Measurements from ENCODE around the gene ITPRIP. TPM values are rescaled to one million over a fixed set of nuclear protein-coding genes. Genes with fewer than 3 reads are reported as not detected.

The ITPRIP gene
- polyA plus RNA-seq, 3 donors = 10.1 to 10.5 (median 10.1) TPM

- DNase-seq (ENCODE audit: low read depth in 3 of 3, low spot score in 2 of 3) = no peak
These were observed 28.0 kb downstream of the ITPRIP start for GRCh38 chr10:104309980-104310978.

GRCh38 chr10:104308439-104308903, 29.8 kb downstream of the ITPRIP start:
- no peak for DNase-seq (ENCODE audit: low read depth in 3 of 3, low spot score in 2 of 3)

DNA sequence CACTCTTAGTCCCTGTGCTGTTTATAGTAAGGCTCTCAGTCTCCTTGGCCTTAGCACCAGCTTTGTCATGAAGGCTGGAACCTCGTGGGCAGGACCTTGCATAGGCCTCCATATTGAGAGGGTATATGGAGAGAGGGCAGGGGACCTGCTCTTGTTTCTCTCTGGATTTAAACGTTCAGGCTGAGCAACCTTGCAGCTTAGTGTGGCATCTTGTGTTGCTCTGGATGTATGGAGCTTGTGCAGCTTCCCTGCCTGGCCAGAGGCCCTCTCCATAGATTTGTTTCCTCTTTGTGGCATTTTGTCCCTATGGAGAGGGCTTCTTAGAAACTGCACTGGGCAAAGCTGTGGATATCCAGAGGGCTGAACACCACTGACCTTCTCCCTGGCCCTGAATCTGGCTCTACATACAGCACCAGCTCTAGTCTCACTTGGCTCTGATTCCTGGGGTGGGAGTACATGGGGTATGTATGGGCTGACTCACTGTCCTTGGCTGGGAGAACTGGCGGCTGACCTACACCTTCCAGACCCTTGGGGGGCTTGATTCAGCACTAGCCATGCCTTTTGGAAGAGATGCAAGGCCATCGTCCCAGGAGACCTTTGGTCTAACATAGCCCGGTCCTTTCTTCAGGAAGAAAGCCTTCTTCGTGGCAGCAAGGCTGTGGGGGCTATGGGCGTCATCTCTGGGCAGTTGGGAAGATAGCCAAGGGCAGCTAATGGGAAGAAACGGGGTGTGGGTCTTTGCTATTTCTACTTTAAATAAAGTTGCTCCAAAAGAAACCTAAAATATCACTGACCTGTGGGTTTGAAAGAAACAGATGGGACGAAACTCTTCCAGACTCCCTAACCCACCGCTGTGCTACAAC, 30.5 kb downstream of the ITPRIP start:
- DNase-seq (ENCODE audit: low read depth in 3 of 3, low spot score in 2 of 3) = no peak

- no peak for DNase-seq (ENCODE audit: low read depth in 3 of 3, low spot score in 2 of 3)
These were observed 31.4 kb downstream of the ITPRIP start for GRCh38 chr10:104306897-104307296.

DNA sequence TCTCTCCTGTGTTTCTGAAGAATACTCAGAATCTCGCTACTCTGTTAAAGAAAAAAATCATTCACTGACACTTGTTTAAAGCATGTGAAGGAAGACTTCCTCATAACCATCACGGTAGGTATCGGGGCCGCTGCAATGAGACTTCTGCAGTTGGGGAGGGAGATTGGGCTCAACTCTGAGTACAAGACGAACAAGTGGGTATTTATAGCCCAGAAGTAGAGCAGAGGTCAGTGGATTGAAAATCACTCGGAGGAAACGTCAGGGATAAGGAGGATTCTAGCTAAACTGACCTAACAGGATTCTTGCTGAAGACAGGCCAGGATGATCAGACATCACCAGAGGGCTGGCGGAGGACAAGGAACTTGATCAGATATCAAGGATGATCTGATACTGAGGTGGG, 33.3 kb downstream of the ITPRIP start:
- DNase-seq (ENCODE audit: low read depth in 3 of 3, low spot score in 2 of 3) = no peak

- DNase-seq (ENCODE audit: low read depth in 3 of 3, low spot score in 2 of 3) = no peak
These were observed 33.9 kb downstream of the ITPRIP start for GRCh38 chr10:104304356-104304745.

- DNase-seq (ENCODE audit: low read depth in 3 of 3, low spot score in 2 of 3) = no peak
These were observed 34.5 kb downstream of the ITPRIP start for GRCh38 chr10:104303594-104304355.

- DNase-seq (ENCODE audit: low read depth in 3 of 3, low spot score in 2 of 3) = no peak
These were observed 36.2 kb downstream of the ITPRIP start for GRCh38 chr10:104301907-104302690.

- no peak for DNase-seq (ENCODE audit: low read depth in 3 of 3, low spot score in 2 of 3)
These were observed 37.5 kb downstream of the ITPRIP start for GRCh38 chr10:104300736-104301292.

GRCh38 chr10:104300002-104300735, 38.1 kb downstream of the ITPRIP start:
- no peak for DNase-seq (ENCODE audit: low read depth in 3 of 3, low spot score in 2 of 3)

GRCh38 chr10:104299031-104299904, 39.0 kb downstream of the ITPRIP start:
- no peak for DNase-seq (ENCODE audit: low read depth in 3 of 3, low spot score in 2 of 3)

DNA sequence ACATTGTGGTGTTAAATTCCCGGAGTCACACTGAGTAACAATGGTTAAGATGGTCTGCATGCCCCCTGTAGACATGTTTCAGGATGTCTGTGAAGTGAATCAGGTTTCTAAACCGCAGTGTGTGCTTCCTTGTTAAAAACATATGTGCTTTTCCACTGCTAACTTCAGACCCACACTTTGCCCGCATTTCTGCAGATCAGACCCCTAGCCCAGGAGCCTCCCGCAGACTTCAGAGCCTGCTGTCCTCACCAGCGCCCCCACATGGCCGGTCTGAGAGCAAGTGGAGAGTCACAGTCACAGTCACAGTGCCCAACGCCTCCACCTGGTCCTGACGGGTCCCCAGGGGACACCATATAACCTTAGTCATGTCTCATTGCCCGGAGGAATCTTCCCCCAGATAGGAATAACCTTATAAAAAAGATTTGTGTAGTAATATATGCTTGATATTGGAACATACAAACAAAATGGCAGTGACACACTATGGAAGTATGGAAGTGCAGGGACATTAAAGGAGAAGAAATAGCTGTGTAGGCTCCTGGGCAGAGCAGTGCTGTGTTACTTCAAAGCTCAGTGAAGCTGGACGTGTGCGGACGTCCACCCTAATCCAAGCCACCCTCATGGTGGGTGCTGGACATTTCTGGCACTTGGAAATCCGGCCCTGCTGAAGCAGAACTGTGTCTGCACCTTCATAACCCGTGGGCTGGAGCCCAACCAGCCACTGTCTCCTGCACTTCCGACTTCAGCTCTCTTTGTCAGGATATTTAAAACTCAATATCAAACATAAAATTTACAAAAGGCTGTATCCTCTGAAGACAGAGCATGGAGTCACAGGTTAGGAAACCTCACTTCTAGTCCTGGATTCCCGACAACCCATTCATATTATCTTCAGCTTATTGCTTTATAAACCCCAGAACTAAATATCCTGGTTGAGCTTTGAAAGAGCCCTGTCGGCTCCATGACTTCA, 40.3 kb downstream of the ITPRIP start:
- no peak for DNase-seq (ENCODE audit: low read depth in 3 of 3, low spot score in 2 of 3)

GRCh38 chr10:104296687-104297436, 41.4 kb downstream of the ITPRIP start:
- no peak for DNase-seq (ENCODE audit: low read depth in 3 of 3, low spot score in 2 of 3)

DNA sequence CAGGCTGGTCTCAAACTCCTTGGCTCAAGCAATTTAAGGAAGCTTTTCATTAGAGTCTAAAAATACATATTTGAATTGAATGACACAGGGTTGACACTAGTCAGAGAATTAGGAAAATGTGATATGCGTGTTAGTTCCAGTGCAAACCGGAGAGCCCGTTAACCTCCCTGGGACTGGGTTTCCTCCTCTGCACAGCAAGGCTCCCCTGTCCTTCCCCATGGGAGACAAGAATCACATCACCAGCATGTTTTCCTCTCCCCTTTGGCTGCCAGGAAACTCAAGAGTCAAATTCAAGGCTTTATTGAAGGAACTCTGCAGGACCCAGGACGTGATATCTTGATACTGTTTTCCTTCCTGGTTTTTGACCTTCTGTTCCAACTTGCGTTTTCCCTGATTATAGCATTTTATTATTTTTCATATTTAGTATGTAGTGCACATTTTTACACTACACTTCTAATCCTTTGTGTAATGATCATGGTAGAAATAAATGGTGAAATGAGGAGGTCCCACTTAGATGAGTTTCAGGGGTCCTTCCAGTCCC, 44.4 kb downstream of the ITPRIP start:
- DNase-seq (ENCODE audit: low read depth in 3 of 3, low spot score in 2 of 3) = no peak

DNA sequence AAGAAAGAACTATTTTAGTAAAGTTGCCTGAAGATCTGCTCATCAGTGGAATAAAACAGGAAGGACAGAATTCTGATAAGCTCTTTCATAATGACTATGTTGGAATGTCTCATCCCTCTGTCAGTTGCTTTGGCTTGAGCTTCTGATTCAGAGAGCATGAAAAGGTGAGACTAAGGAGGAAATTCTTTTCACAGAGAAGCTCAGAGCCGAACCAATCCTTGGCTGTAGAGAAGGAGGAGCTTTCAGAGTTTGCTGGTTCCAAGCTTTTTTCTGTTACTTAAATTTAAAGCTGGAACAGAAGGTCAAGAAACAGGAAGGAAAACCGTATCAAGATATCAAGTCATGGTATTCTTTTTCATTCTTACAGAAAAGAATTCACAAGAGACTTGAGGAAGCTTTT, 45.3 kb downstream of the ITPRIP start:
- no peak for DNase-seq (ENCODE audit: low read depth in 3 of 3, low spot score in 2 of 3)
